GM21381 (cell line): ENCODE measurements around the gene MAP6.

ENCODE experiments used
- ATAC-seq: cut with Tn5 transposase; IDR thresholded peaks from one replicate; pipeline ENCODE4 v1.9.1; 2021; ENCODE audit warnings: mild to moderate bottlenecking, moderate library complexity; ENCODE audit not compliant: unreplicated experiment

MAP6 gene

DNA sequence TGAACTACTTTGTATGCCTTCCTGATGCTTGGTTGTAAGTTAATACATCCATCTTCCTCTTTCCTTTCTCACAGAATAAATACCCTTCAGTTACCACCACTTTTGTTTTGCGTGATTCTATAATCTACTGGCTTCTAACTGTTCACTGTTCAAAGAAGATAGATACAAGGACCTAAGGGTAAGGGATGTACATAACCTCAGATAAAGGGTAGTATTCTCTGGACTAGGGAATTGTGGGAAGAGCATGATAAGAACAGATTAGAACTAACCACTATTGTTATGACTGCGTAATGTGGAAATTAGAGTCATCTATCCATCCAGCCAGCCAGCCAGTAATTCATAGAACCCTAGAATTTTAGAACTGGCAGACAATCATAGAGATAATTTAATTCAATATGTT, 36.4 kb downstream of the MAP6 start:
- ATAC-seq = no peak

- no peak for ATAC-seq
These were observed 37.6 kb downstream of the MAP6 start for GRCh38 chr11:75631086-75631730.

DNA sequence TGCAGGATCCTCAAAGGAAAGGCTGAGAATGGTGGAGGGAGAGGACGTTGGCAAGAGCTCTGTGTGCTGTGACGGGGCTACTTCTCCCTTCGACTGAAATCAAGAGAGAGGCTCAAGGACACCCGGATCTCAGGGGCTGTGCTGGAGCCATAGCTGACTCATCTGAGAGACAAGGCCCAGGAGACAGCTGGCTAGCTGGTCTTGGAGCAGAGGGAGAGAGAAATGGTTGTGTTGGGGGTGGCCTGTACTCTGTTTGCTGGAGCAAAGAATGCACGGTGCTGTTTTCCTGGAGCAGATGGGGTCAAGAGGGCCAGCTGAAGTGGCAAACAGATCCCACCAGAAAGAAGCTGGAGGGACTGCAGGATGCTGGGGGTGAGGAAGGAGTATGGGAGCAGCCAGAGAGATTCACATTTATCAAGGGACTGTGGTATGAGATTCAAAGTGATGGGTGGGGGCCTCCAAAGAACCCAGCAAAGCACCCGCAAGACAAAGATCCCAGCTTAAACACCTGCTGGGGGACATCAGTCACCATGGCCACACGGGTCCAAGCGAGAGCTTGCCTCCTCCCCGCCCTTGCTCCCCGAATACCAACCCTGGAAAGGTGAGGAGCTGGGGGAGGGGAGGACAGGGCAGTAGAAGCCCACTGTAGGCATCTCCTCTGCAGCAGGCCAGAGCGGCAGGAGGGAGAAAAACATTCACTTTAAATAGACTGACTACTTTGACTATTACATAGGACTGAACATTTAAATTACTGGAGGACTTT, 40.8 kb downstream of the MAP6 start:
- ATAC-seq = no peak

GRCh38 chr11:75626889-75627529, 41.8 kb downstream of the MAP6 start:
- no peak for ATAC-seq

GRCh38 chr11:75625991-75626888, 42.6 kb downstream of the MAP6 start:
- no peak for ATAC-seq

DNA sequence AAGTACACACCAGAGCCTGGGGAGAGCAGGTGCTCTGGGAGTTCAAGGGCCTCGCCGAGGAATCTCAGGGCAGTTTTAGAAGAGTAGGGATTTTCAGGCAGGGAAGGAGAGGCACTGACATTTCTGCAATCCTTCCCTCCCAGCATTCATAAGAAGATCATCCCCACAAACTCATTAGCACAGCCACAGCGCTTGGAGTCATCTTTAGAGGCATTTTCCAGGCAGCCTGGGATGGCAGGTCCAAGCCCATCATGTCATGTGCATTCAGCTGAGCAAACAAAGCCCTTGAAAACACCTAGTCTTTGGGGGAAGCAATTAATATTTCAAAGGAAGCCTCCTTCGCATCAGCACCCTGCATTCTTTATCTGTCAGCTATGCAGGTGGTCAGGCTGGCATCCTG, 43.8 kb downstream of the MAP6 start:
- no peak for ATAC-seq

DNA sequence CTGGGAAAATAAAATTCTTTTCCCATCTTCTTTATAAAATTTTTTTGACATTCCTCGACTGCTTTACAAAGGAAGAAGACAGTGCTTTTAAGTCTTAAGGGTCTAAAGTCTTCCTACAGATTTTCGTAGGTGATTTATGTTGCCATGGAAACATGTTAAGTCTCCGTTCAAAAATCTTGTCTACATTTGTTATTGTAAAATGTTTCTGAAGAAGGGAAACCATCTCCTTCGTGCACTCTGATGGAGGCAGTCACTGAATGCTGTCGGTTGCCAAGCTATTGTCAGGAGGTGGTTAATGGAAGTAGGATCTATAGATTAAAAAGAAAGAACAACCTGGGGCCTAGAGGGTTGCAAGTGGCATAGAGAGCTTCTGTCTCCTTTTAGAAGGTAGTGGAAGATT, 52.6 kb downstream of the MAP6 start:
- ATAC-seq = no peak

DNA sequence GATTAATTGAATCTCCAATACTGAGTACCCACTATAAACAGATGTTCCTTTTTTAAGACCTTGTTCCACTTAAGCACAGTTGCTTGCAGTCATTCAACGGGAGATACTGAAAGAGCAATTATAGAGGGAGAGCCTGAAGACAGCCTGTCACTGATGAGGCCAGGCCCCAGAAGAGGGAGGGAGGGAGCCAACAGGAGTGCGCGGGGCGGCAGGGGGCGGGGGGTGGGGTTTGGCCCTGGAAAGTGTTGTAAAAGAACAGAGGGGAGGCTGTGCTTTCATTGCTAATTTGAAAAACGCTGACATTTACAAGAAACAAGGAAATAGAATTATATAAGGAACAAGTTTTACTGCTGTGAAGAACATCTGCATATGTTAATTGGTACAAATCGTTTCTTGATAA, 53.1 kb downstream of the MAP6 start:
- ATAC-seq = no peak

GRCh38 chr11:75611823-75612222, 57.0 kb downstream of the MAP6 start:
- ATAC-seq = no peak

GRCh38 chr11:75606099-75606498, 62.7 kb downstream of the MAP6 start:
- no peak for ATAC-seq

DNA sequence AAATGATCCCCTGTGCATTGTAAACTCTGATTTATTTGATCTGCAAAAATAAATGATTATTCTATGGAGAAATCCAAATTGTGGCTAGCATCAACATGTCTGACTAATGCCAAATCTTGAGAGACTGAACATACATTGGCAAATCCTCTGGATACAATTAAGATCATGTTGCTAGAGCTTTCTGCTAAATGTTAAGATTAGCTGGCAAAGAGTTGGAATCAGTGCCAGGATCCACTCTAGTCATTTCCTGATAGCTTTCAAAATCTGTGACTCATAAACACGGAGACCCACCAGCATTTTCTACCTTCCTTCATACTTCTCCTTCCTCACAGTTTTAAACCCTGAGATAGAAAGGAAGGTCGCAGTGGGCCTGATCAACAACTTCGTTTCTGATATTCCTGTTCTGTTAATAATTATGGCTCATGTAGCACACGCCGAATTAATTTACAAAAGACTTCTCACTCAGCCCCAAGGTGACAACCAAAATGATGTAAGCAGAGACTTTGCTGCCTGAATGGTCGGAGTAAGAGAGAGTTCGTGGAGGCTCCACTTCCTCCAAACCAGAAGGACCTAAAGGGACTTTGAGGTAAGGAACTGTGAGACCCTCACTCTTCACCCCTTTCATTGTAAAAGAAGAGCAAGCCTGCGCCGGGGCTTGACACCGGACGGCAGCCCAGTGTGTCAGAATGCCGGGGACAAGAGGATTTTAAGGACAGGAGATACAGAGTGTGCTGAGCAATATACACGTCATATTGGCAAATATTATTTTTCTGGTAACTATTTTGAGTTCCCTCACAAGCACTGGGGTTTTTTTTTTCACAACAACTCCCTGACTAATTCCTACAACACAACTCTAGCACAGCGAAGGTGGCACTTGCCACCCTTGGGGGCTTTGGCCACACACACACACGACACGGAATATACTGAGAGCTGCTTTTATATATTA, 64.8 kb downstream of the MAP6 start:
- ATAC-seq = no peak

GRCh38 chr11:75602951-75603350, 65.9 kb downstream of the MAP6 start:
- no peak for ATAC-seq

- no peak for ATAC-seq
These were observed 67.3 kb downstream of the MAP6 start for GRCh38 chr11:75601494-75601893.

- no peak for ATAC-seq
These were observed 68.5 kb downstream of the MAP6 start for GRCh38 chr11:75600356-75600755.

DNA sequence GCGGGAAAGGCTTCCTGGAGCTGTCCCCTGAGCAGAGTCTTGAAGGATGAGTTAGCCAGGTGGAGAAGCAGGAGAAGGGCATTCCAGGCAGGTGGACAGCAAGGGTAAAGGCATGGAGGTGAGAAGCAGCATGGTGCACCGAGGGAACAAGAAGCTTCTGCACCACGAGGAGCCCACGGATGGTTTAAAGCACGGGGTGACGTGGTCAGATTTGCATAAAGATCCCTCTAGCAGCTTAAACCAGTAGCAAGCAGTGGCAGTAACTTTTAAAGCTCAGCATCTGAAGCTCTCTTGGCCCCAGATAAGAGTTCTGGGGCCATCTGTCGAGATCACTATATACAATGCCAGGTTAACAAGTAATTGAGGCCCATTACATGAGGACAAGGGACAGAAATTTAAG, 69.9 kb downstream of the MAP6 start:
- no peak for ATAC-seq

DNA sequence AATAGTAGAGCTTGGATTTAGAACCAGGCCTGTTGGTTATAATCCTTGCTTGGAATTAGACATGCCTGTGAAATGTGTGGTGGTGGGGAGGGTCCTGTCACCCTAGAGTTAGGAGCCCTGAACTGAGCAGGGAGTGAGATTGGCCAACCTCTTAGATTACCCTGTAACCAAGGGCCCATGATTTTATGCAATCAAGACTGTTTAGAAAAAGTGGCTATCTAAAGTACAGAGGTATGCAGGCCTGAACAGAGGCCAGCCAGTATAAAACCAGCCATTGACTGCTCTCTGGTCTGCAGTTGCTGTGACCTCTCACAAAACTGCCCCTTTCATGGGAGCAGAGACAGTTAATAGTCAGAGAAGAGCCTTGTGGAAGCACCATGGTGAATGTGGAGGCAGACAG, 70.6 kb downstream of the MAP6 start:
- no peak for ATAC-seq

- ATAC-seq = no peak
These were observed 71.2 kb downstream of the MAP6 start for GRCh38 chr11:75597636-75598035.

DNA sequence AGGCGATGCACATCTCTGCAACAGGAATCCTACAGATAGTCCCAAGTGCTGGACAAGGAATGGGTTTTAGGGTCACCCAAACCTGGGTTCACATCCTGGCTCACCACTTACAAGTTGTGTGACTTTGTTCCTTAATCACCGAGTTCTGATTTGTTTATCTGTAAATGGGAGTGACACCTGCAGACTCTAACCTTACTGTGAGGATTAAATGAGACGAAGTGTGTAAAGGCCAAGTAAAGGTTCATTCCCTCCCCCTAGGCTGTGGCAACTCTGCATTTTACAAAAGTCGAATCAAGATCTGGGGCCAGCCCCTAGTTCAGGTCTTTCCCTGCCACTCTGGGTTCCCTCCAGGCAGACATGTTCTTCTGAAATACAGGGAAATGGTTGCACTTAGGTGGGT, 71.9 kb downstream of the MAP6 start:
- ATAC-seq = no peak

GRCh38 chr11:75595429-75595828, 73.4 kb downstream of the MAP6 start:
- ATAC-seq = no peak

DNA sequence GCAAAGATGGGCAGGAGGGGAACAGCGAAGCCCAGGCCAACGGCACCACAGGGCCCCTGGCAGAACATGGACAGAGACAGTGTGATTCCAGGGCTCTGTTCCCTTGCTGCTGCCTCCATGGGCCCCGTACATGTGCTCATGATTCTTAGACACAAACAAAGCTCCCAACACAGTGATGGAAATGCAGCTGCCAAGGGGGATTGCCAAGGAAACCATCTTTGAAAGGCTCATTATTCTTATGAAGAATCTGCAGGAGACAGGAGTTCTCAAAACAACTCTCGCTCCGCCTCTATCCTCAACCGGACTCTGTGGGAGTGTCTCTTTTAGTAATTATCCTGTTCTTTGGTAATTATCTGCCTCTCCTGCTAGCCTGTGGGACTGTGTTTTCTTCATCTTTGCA, 74.6 kb downstream of the MAP6 start:
- no peak for ATAC-seq
